ENCODE measurements around the gene VGLL4. TPM values are rescaled to one million over a fixed set of nuclear protein-coding genes. Genes with fewer than 3 reads are reported as not detected.
A peak's percentile ranks its signal among the peaks of the same experiment; 100 is the strongest.

The VGLL4 gene
- total RNA-seq, 1 experiment from 2014 or later, result 42.1 TPM

DNA sequence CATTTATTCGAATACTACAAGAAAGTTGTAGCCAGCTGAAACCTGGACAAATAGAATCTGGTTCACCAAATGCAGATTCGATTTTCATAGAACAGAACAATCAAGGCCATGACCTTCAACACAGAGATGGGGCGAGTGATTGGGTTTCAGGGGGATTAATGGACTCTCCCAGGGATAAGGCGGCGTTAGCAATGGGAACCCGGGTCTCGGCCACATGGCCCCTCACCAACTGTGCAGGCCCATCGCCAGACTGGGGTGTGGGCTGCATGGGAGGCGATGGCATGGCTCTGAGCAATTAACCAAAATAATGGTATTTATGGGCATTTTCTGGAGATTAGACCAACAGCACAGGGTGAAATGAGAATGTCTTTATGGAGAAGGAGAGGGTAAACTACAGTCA lies 34.2 kb downstream of the VGLL4 start:
- peaks cover 8% of the 10 kb centered on the region for H3K79me1 ChIP-seq (ENCODE audit: insufficient read depth, low read depth, low read length, poor library complexity, severe bottlenecking)
- H4K5ac ChIP-seq (ENCODE audit: insufficient read length, low read depth, low read length), result no peak overlapping the region
- Mint-ChIP-seq H3K36me3 (ENCODE audit: insufficient read depth in 1 of 3, low read depth in 3 of 3) (peaks cover 0 to 10% (median 7%) of the 10 kb centered on the region in 3 experiments; a peak in 4 of 7 replicates), H3K27me3 (ENCODE audit: low read depth) (no peaks in the 10 kb centered on the region), H3K4me1 (peaks cover 68 to 75% of the 10 kb centered on the region in 2 experiments), H3K9me3 (no peaks in the 10 kb centered on the region), H3K27ac (peak overlapping the region in 1 of 3 experiments; percentile 70; a peak in 1 of 7 replicates), H3K4me3 (no peak overlapping the region)
- no peak overlapping the region for H3K4ac ChIP-seq (ENCODE audit: low read depth, low read length)
- peaks cover 9% of the 10 kb centered on the region; the same call in 1 of the 2 replicates for H3K4me1 ChIP-seq (ENCODE audit: insufficient read depth, low read length)
- no peak overlapping the region for H2BK12ac ChIP-seq (ENCODE audit: insufficient read length, low read depth, low read length)
- peaks cover 23% of the 10 kb centered on the region; the same call in 1 of the 2 replicates for H3K79me2 ChIP-seq (ENCODE audit: insufficient read depth, low read length)
- H2BK120ac ChIP-seq (ENCODE audit: low read depth, low read length, poor library complexity, severe bottlenecking), result no peak overlapping the region
- no peak for DNase-seq
- no peaks in the 10 kb centered on the region for H3K23me2 ChIP-seq (ENCODE audit: insufficient read length, low read depth, low read length, poor library complexity, severe bottlenecking)
- no peaks in the 10 kb centered on the region for H3K27me3 ChIP-seq (ENCODE audit: insufficient read depth, low read length)
- H3K56ac ChIP-seq (ENCODE audit: insufficient read length, low read depth, low read length), result no peak overlapping the region
- H3T11ph ChIP-seq (ENCODE audit: low read length), result no peak overlapping the region
- no peak overlapping the region for H3K23ac ChIP-seq (ENCODE audit: insufficient read length, low read depth, low read length)
- H4K91ac ChIP-seq (ENCODE audit: insufficient read length, low read depth, low read length), result no peak overlapping the region
- H2AFZ ChIP-seq (ENCODE audit: low read length), result no peak overlapping the region
- H3K9ac ChIP-seq (ENCODE audit: extremely low read depth, insufficient read length, low read length), result no peak overlapping the region
- TF ChIP-seq, protein P1, sequence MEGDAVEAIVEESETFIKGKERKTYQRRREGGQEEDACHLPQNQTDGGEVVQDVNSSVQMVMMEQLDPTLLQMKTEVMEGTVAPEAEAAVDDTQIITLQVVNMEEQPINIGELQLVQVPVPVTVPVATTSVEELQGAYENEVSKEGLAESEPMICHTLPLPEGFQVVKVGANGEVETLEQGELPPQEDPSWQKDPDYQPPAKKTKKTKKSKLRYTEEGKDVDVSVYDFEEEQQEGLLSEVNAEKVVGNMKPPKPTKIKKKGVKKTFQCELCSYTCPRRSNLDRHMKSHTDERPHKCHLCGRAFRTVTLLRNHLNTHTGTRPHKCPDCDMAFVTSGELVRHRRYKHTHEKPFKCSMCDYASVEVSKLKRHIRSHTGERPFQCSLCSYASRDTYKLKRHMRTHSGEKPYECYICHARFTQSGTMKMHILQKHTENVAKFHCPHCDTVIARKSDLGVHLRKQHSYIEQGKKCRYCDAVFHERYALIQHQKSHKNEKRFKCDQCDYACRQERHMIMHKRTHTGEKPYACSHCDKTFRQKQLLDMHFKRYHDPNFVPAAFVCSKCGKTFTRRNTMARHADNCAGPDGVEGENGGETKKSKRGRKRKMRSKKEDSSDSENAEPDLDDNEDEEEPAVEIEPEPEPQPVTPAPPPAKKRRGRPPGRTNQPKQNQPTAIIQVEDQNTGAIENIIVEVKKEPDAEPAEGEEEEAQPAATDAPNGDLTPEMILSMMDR (conservative IDR thresholded peaks at IDR 0.05), result no peak
- no peak overlapping the region for H2BK5ac ChIP-seq (ENCODE audit: insufficient read length, low read length)
- H4K20me1 ChIP-seq (ENCODE audit: control insufficient read depth, insufficient read depth, insufficient read length), result no peaks in the 10 kb centered on the region
- no peak overlapping the region for H2BK20ac ChIP-seq (ENCODE audit: low read depth, low read length, poor library complexity, severe bottlenecking)
- no peak overlapping the region for H3K27ac ChIP-seq (ENCODE audit: insufficient read length, low read depth, low read length)
- no peak overlapping the region for H3K4me2 ChIP-seq (ENCODE audit: insufficient read depth, insufficient read length, low read length)
- H2AK5ac ChIP-seq (ENCODE audit: insufficient read length, low read length), result no peak overlapping the region
- no peak overlapping the region for H4K8ac ChIP-seq (replicated peaks; ENCODE audit: insufficient read length, low read depth, low read length)
- no CpG with 5 or more reads among the region's 9 CpGs for WGBS (ENCODE audit: extremely low coverage, insufficient read length, low lambda C conversion rate)
- H3K18ac ChIP-seq (ENCODE audit: insufficient read length, low read depth, low read length), result no peak overlapping the region
- H2BK15ac ChIP-seq (ENCODE audit: low read depth, low read length), result no peak overlapping the region
- H3K14ac ChIP-seq (ENCODE audit: insufficient read depth, low read length), result no peak overlapping the region
- H3K9me3 ChIP-seq (ENCODE audit: control insufficient read depth, low read depth, low read length), result no peaks in the 10 kb centered on the region

All from H9 (cell line).